Breast epithelium (tissue), 4 donors: Measurements from ENCODE around the gene FASN. TPM values are rescaled to one million over a fixed set of nuclear protein-coding genes. Genes with fewer than 3 reads are reported as not detected.

Experiments
- DNase-seq, 2 donors: peaks; one replicate each; pipeline ENCODE4 v3.0.0-alpha.2; 2019; ENCODE audit warnings: low spot score in 2 of 2
- H3K27ac ChIP-seq, 2 donors: fragments of 200-600 bp; sonication (generic) in 1 of 2; one replicate each; pipeline ENCODE4 v1.5.1; 2016 to 2019; ENCODE audit warnings: mild to moderate bottlenecking in 1 of 2
- H3K27me3 ChIP-seq, 2 donors: fragments of 200-600 bp; sonication (generic) in 1 of 2; one replicate each; pipeline versions ENCODE4 v1.5.1 to v1.6.0; 2017 to 2019; ENCODE audit warnings: control low read depth in 1 of 2, mild to moderate bottlenecking in 1 of 2
- H3K36me3 ChIP-seq: fragments of 200-600 bp; one replicate; pipeline ENCODE4 v1.5.1; 2019
- H3K4me1 ChIP-seq, 2 donors: fragments of 200-600 bp; sonication (generic); one replicate each; pipeline ENCODE4 v1.5.1; 2016 to 2019; ENCODE audit warnings: control low read depth in 1 of 2
- H3K4me3 ChIP-seq, 3 donors: fragments of 200-600 bp; sonication (generic); 1 replicate in 2 of 3; 2 replicates in 1 of 3; pipeline ENCODE4 v1.5.1; 2016 to 2019; ENCODE audit warnings: mild to moderate bottlenecking in 3 of 3, moderate library complexity in 2 of 3
- H3K9me3 ChIP-seq, 2 donors: fragments of 200-600 bp; sonication (generic) in 1 of 2; one replicate each; pipeline ENCODE4 v1.5.1; 2016 to 2019; ENCODE audit warnings: control low read depth in 1 of 2
- CTCF ChIP-seq, 3 donors: fragments of 450-650 bp; IDR thresholded peaks; one replicate each; pipeline ENCODE4 v1.5.1; 2016 to 2017; ENCODE audit warnings: antibody characterized with exemption in 3 of 3, mild to moderate bottlenecking in 3 of 3, moderate library complexity in 3 of 3
- POLR2A ChIP-seq: fragments of 450-650 bp; IDR thresholded peaks from one replicate; pipeline ENCODE4 v1.6.1; 2016; ENCODE audit warnings: antibody characterized with exemption, mild to moderate bottlenecking, moderate library complexity
- POLR2AphosphoS5 ChIP-seq, 3 donors: sonication (generic); formaldehyde crosslinking; IDR thresholded peaks; one replicate each; pipeline ENCODE4 v1.6.1; 2017; ENCODE audit warnings: antibody characterized with exemption in 3 of 3
- intact Hi-C: fragments of 100-400 bp; cut with DNase I; formaldehyde crosslinking; loops from one replicate; pipeline ENCODE4 v1.15.1; 2023; ENCODE audit warnings: low total_unique reads
- total RNA-seq, 3 donors: library from RNA; depleted of rRNA; stranded (reverse); fragments of >200 nt; gene quantifications; one replicate each; pipeline ENCODE4 v1.1.0, GENCODE V29; 2016

The FASN gene
- total RNA-seq, 3 donors from 2014 or later: 95.4 to 590 (median 98.6) TPM

GRCh38 chr17:82060614-82061013, 37.4 kb downstream of the FASN start:
- H3K4me3 ChIP-seq: no peak overlapping the region
- no peak overlapping the region for H3K27ac ChIP-seq
- no peak for DNase-seq
- H3K9me3 ChIP-seq: no peaks in the 10 kb centered on the region
- no peaks in the 10 kb centered on the region for H3K27me3 ChIP-seq
- peaks cover 0 to 11% of the 10 kb centered on the region in 2 donors for H3K4me1 ChIP-seq
- TF ChIP-seq CTCF (IDR thresholded peaks at IDR 0.05) (no peak), POLR2A (no peak), POLR2AphosphoS5 (IDR thresholded peaks at IDR 0.05) (no peak)
- intact Hi-C loops: no loop called here
- H3K36me3 ChIP-seq: peaks cover 5% of the 10 kb centered on the region

GRCh38 chr17:82060001-82060380, 38.0 kb downstream of the FASN start:
- Histone ChIP-seq H3K4me1 (peaks cover 0 to 11% of the 10 kb centered on the region in 2 donors), H3K27me3 (no peaks in the 10 kb centered on the region), H3K9me3 (no peaks in the 10 kb centered on the region), H3K4me3 (no peak overlapping the region), H3K36me3 (peaks cover 5% of the 10 kb centered on the region), H3K27ac (no peak overlapping the region)
- DNase-seq: no peak
- TF ChIP-seq CTCF (IDR thresholded peaks at IDR 0.05): no peak
- no peak for TF ChIP-seq POLR2AphosphoS5 (IDR thresholded peaks at IDR 0.05)
- TF ChIP-seq POLR2A: no peak
- intact Hi-C loops: no loop called here

- intact Hi-C loops: no loop called here
- no peak for DNase-seq
- no peak overlapping the region for H3K4me3 ChIP-seq
Measured at GRCh38 chr17:82059272-82060000, 38.6 kb downstream of the FASN start.

GRCh38 chr17:82058855-82059249, 39.2 kb downstream of the FASN start:
- Histone ChIP-seq H3K4me3 (no peak overlapping the region), H3K27ac (no peak overlapping the region), H3K9me3 (no peaks in the 10 kb centered on the region), H3K27me3 (no peaks in the 10 kb centered on the region), H3K4me1 (peaks cover 0 to under 1% of the 10 kb centered on the region in 2 donors), H3K36me3 (peaks cover 5% of the 10 kb centered on the region)
- no peak for DNase-seq
- intact Hi-C loops: no loop called here
- TF ChIP-seq POLR2AphosphoS5 (IDR thresholded peaks at IDR 0.05) (no peak), POLR2A (no peak), CTCF (IDR thresholded peaks at IDR 0.05) (no peak)

More at GRCh38 chr17:82059272-82060000, 38.6 kb downstream of the FASN start:
- no peak for TF ChIP-seq POLR2AphosphoS5 (IDR thresholded peaks at IDR 0.05)
- TF ChIP-seq CTCF (IDR thresholded peaks at IDR 0.05): no peak
- Histone ChIP-seq H3K27ac (no peak overlapping the region), H3K4me1 (peaks cover 0 to 7% of the 10 kb centered on the region in 2 donors), H3K36me3 (peaks cover 5% of the 10 kb centered on the region), H3K27me3 (no peaks in the 10 kb centered on the region), H3K9me3 (no peaks in the 10 kb centered on the region)

- peaks cover 5% of the 10 kb centered on the region for H3K36me3 ChIP-seq
- peaks cover 0 to 4% of the 10 kb centered on the region in 2 donors for H3K4me1 ChIP-seq
- H3K27me3 ChIP-seq: no peaks in the 10 kb centered on the region
- DNase-seq: no peak
- no peaks in the 10 kb centered on the region for H3K9me3 ChIP-seq
- H3K27ac ChIP-seq: no peak overlapping the region
- no peak overlapping the region for H3K4me3 ChIP-seq
- intact Hi-C loops: no loop called here
- TF ChIP-seq CTCF (IDR thresholded peaks at IDR 0.05) (no peak), POLR2A (no peak), POLR2AphosphoS5 (IDR thresholded peaks at IDR 0.05) (no peak)
Measured at GRCh38 chr17:82058230-82058854, 39.7 kb downstream of the FASN start.
